HCT116 (cell line): ENCODE measurements around the gene CACNG8. TPM values are rescaled to one million over a fixed set of nuclear protein-coding genes. Genes with fewer than 3 reads are reported as not detected.

ENCODE experiments used
- ATF3 ChIP-seq: IDR thresholded peaks from 2 replicates; pipeline ENCODE4 v1.6.1; 2012
- CBX3 ChIP-seq: IDR thresholded peaks from 2 replicates; pipeline ENCODE4 v1.6.1; 2012; ENCODE audit warnings: low read depth
- CEBPB ChIP-seq: IDR thresholded peaks from 2 replicates; pipeline ENCODE4 v1.6.1; 2012; ENCODE audit warnings: low read depth
- ELF1 ChIP-seq: IDR thresholded peaks from 2 replicates; pipeline ENCODE4 v1.6.1; 2012; ENCODE audit warnings: low read depth, borderline replicate concordance
- EZH2 ChIP-seq: fragments of 200-600 bp; sonication (generic); IDR thresholded peaks from 2 replicates; pipeline ENCODE4 v1.6.1; 2017; ENCODE audit warnings: antibody characterized with exemption, mixed run types
- FOSL1 ChIP-seq: IDR thresholded peaks from 2 replicates; pipeline ENCODE4 v1.6.1; 2012; ENCODE audit warnings: low read depth
- JUND ChIP-seq: IDR thresholded peaks from 2 replicates; pipeline ENCODE4 v1.6.1; 2012
- POLR2A ChIP-seq: IDR thresholded peaks from 2 replicates; pipeline ENCODE4 v1.7.0; 2011; ENCODE audit warnings: borderline replicate concordance; ENCODE audit not compliant: insufficient read depth, insufficient read length; ENCODE audit errors: extremely low read depth
- REST ChIP-seq: IDR thresholded peaks from 2 replicates; pipeline ENCODE4 v1.6.1; 2012; ENCODE audit warnings: low read depth
- SIN3A ChIP-seq: IDR thresholded peaks from 2 replicates; pipeline ENCODE4 v1.6.1; 2012; ENCODE audit warnings: low read depth
- SP1 ChIP-seq: IDR thresholded peaks from 2 replicates; pipeline ENCODE4 v1.6.1; 2012; ENCODE audit warnings: low read depth
- TCF7L2 ChIP-seq: IDR thresholded peaks from 2 replicates; pipeline ENCODE4 v1.7.0; 2011; ENCODE audit warnings: borderline replicate concordance, inconsistent platforms; ENCODE audit not compliant: insufficient read depth, insufficient read length; ENCODE audit errors: extremely low read depth
- YY1 ChIP-seq: IDR thresholded peaks from 2 replicates; pipeline ENCODE4 v1.6.1; 2011; ENCODE audit warnings: low read length, low read depth, moderate library complexity, mild to moderate bottlenecking; ENCODE audit not compliant: insufficient replicate concordance; ENCODE audit errors: extremely low read depth
- ZFX ChIP-seq: fragments of 450-650 bp; IDR thresholded peaks from 2 replicates; pipeline ENCODE4 v1.6.1; 2017
- ZNF274 ChIP-seq: fragments of 200-500 bp; sonication (Bioruptor generic); IDR thresholded peaks from 2 replicates; pipeline ENCODE4 v1.6.1; 2014; ENCODE audit warnings: mild to moderate bottlenecking, low read depth, low read length, inconsistent platforms
- total RNA-seq: library from RNA; stranded (reverse); gene quantifications from one replicate; pipeline ENCODE4 v1.2.1, GENCODE V29; 2021; ENCODE audit not compliant: unreplicated experiment

Gene CACNG8
- total RNA-seq, 1 experiment from 2014 or later, result 0.93 TPM

GRCh38 chr19:53957448-53958167 is 5.1 kb upstream of the CACNG8 start (continued):
- TF ChIP-seq REST (no peak), ZFX (no peak), CBX3 (no peak), JUND (no peak), FOSL1 (no peak), POLR2A (no peak), SP1 (no peak), ATF3 (no peak), ELF1 (no peak), EZH2 (no peak), YY1 (no peak), CEBPB (no peak), SIN3A (no peak), ZNF274 (no peak), TCF7L2 (no peak)
